Neuronal stem cell (in vitro differentiated cells): ENCODE data around the gene WWOX.

Experiments used
- DNase-seq: peaks from one replicate; pipeline ENCODE4 v3.0.0-alpha.2; 2013; ENCODE audit warnings: low spot score
- H2AFZ ChIP-seq: one replicate; pipeline ENCODE4 v1.6.1; 2013; ENCODE audit warnings: mild to moderate bottlenecking, low read length, inconsistent platforms
- H2AK5ac ChIP-seq: 2 replicates; pipeline ENCODE4 v1.6.1; 2013; ENCODE audit warnings: low read depth, mild to moderate bottlenecking, inconsistent platforms, low read length, moderate library complexity, mixed read lengths
- H2BK120ac ChIP-seq: 2 replicates; pipeline ENCODE4 v1.6.1; 2013; ENCODE audit warnings: low read depth, mild to moderate bottlenecking, inconsistent platforms, low read length, moderate library complexity, mixed read lengths
- H2BK12ac ChIP-seq: one replicate; pipeline ENCODE4 v1.6.1; 2013; ENCODE audit warnings: low read length, inconsistent platforms
- H2BK15ac ChIP-seq: 2 replicates; pipeline ENCODE4 v1.6.1; 2013; ENCODE audit warnings: mild to moderate bottlenecking, low read length, inconsistent platforms, mixed read lengths
- H2BK5ac ChIP-seq: one replicate; pipeline ENCODE4 v1.6.1; 2013; ENCODE audit warnings: inconsistent platforms, mild to moderate bottlenecking, low read length, moderate library complexity
- H3K14ac ChIP-seq: one replicate; pipeline ENCODE4 v1.6.1; 2013; ENCODE audit warnings: low read length, inconsistent platforms
- H3K18ac ChIP-seq: 2 replicates; pipeline ENCODE4 v1.6.1; 2013; ENCODE audit warnings: low read length, inconsistent platforms
- H3K23ac ChIP-seq: 2 replicates; pipeline ENCODE4 v1.6.1; 2013; ENCODE audit warnings: low read depth, mild to moderate bottlenecking, mixed read lengths, low read length, inconsistent platforms; ENCODE audit not compliant: poor library complexity
- H3K27ac ChIP-seq: replicated peaks from 3 replicates; pipeline ENCODE4 v1.5.1; 2013; ENCODE audit warnings: low read length, inconsistent platforms
- H3K27me3 ChIP-seq, 3 experiments: 2 replicates each; pipeline ENCODE4 v1.6.1; 2013; ENCODE audit warnings: low read length in 3 of 3, mild to moderate bottlenecking in 2 of 3, inconsistent platforms in 1 of 3, low read depth in 1 of 3, mixed read lengths in 1 of 3, moderate library complexity in 1 of 3; ENCODE audit not compliant: control insufficient read depth in 3 of 3, insufficient read depth in 3 of 3
- H3K36me3 ChIP-seq, 2 donors: replicated peaks in 1 of 2; 2 replicates each; pipeline ENCODE4 v1.6.1; 2013; ENCODE audit warnings: low read length in 2 of 2; ENCODE audit not compliant: control insufficient read depth in 2 of 2, insufficient read depth in 2 of 2
- H3K4ac ChIP-seq: 2 replicates; pipeline ENCODE4 v1.6.1; 2013; ENCODE audit warnings: inconsistent platforms, mild to moderate bottlenecking, low read length, moderate library complexity
- H3K4me1 ChIP-seq, 2 donors: 1 replicate in 1 of 2; 2 replicates in 1 of 2; pipeline ENCODE4 v1.6.1; 2013; ENCODE audit warnings: low read length in 2 of 2, low read depth in 1 of 2; ENCODE audit not compliant: control insufficient read depth in 2 of 2, insufficient read depth in 1 of 2
- H3K4me2 ChIP-seq: one replicate; pipeline ENCODE4 v1.6.1; 2013; ENCODE audit warnings: mild to moderate bottlenecking, low read length, inconsistent platforms; ENCODE audit not compliant: insufficient read depth, poor library complexity, severe bottlenecking
- H3K4me3 ChIP-seq, 2 donors: 2 replicates each; pipeline ENCODE4 v1.5.1; 2013; ENCODE audit warnings: low read length in 2 of 2, mild to moderate bottlenecking in 2 of 2, inconsistent platforms in 1 of 2, moderate library complexity in 1 of 2
- H3K79me1 ChIP-seq: one replicate; pipeline ENCODE4 v1.6.1; 2013; ENCODE audit warnings: low read depth, mild to moderate bottlenecking, inconsistent platforms, low read length, moderate library complexity
- H3K9ac ChIP-seq: one replicate; pipeline ENCODE4 v1.6.1; 2013; ENCODE audit warnings: mild to moderate bottlenecking, low read depth, low read length, inconsistent platforms; ENCODE audit not compliant: poor library complexity
- H3K9me3 ChIP-seq, 2 donors: replicated peaks in 1 of 2; 2 replicates each; pipeline versions ENCODE3 to v1.6.1; 2013; ENCODE audit warnings: low read length in 2 of 2, mild to moderate bottlenecking in 2 of 2, inconsistent platforms in 1 of 2, low read depth in 1 of 2, mixed read lengths in 1 of 2, moderate library complexity in 1 of 2; ENCODE audit not compliant: control insufficient read depth in 2 of 2, insufficient read depth in 1 of 2
- H4K8ac ChIP-seq: one replicate; pipeline ENCODE4 v1.6.1; 2013; ENCODE audit warnings: low read depth, mild to moderate bottlenecking, inconsistent platforms, low read length, moderate library complexity
- H4K91ac ChIP-seq: one replicate; pipeline ENCODE4 v1.6.1; 2013; ENCODE audit warnings: low read length, low read depth, mild to moderate bottlenecking, inconsistent platforms; ENCODE audit not compliant: poor library complexity
- WGBS, 2 donors: extraction: QIAGEN DNeasy Blood & Tissue Kit; methylation state at CpG; one replicate each; pipeline ENCODE4 v1.1.7; 2013; ENCODE audit warnings: missing lambda C conversion rate in 2 of 2, mixed read lengths in 1 of 2; ENCODE audit not compliant: insufficient read length in 2 of 2, insufficient replicate concordance in 1 of 2; ENCODE audit errors: extremely low coverage in 2 of 2; 5-methylcytosine and 5-hydroxymethylcytosine counted together

WWOX gene

DNA sequence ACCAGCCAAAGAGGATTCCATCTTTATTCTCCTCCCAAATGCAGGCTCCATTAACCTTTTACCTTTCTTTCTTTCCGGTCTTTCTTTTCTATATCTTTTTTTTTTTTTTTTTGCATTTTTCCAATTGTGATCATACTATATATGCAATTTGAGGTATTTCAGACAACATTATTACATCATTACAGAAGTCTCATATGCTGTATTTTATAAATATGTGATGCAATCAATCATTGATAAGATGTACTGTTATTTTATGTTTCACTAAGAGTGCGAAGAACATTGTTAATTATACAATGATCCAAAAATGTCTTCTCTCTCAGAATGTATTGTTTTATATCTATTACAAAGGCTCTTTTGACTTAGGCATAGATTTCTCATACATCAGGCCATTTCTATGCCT is 683.1 kb downstream of the WWOX start:
- Histone ChIP-seq H4K91ac (no peak overlapping the region), H4K8ac (no peak overlapping the region), H2BK5ac (no peak overlapping the region), H2BK12ac (no peak overlapping the region), H2AFZ (no peak overlapping the region), H3K27ac (no peak overlapping the region), H2BK15ac (no peak overlapping the region), H2AK5ac (no peak overlapping the region), H3K79me1 (no peaks in the 10 kb centered on the region), H3K9me3 (no peaks in the 10 kb centered on the region), H3K4ac (no peak overlapping the region), H3K9ac (no peak overlapping the region), H3K18ac (no peak overlapping the region), H3K23ac (no peak overlapping the region), H3K14ac (no peak overlapping the region), H2BK120ac (no peak overlapping the region), H3K36me3 (no peaks in the 10 kb centered on the region), H3K4me2 (no peak overlapping the region), H3K4me1 (peaks cover 0 to 2% of the 10 kb centered on the region in 2 donors), H3K4me3 (no peak overlapping the region), H3K27me3 (no peaks in the 10 kb centered on the region)
- no CpG with 5 or more reads among the region's 2 CpGs for WGBS, 2 donors
- DNase-seq: no peak

DNA sequence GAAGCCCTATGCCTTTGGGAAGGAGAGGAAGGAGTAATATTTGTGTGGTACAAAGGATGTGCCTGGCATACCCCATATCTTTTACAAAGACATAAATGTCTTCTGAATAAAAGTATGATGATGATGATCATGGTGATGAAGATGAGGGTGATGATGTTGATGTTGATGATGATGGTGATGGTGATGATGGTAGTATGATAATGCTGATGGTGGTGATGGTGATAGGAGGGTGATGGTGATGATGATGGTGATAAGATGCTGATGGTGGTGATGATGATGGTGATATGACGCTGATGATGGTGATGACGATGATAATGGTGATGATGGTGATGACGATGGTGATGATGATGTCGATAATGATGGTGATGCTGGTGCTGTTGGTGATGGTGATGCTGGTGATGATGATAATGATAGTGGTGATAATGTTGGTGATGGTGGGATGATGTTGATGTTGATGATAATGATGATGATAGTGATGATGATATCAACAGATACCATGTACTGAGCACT is 684.2 kb downstream of the WWOX start:
- Histone ChIP-seq H3K4ac (no peak overlapping the region), H3K36me3 (no peaks in the 10 kb centered on the region), H3K9me3 (no peaks in the 10 kb centered on the region), H3K27me3 (no peaks in the 10 kb centered on the region), H3K79me1 (no peaks in the 10 kb centered on the region), H4K8ac (no peak overlapping the region), H3K9ac (no peak overlapping the region), H3K14ac (no peak overlapping the region), H3K4me3 (no peak overlapping the region), H2BK120ac (no peak overlapping the region), H3K4me1 (peaks cover 0 to 2% of the 10 kb centered on the region in 2 donors), H3K4me2 (no peak overlapping the region), H3K23ac (no peak overlapping the region), H2AFZ (no peak overlapping the region), H2BK15ac (no peak overlapping the region), H3K27ac (no peak overlapping the region), H3K18ac (no peak overlapping the region), H2AK5ac (no peak overlapping the region), H2BK12ac (no peak overlapping the region), H2BK5ac (no peak overlapping the region), H4K91ac (no peak overlapping the region)
- WGBS, 2 donors: 100% methylated on average over 1 of the region's 4 CpGs; no CpG with 5 or more reads in 1 of the 2 donors
- no peak for DNase-seq

DNA sequence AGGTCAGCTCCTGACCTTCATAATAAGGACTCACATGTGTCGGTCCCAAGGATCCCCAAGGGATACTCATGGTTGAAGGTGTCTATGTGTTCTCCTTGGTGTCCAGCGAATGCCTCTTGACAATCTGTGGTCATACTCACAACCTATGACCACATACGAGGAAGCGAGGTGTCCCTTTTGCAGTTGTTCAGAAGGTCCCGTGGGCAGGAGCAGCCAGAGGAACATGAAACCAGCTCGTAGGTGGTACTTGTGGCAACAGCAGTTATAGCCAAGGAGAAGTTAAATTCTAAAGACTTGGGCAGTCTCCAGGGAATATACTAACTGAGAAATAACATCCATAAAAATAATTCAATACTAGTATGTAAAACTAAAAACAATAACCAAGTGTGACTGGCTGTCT is 685.3 kb downstream of the WWOX start:
- no peak for DNase-seq
- no peak overlapping the region for H3K18ac ChIP-seq
- no peak overlapping the region for H3K4ac ChIP-seq
- H4K91ac ChIP-seq: no peak overlapping the region
- H2BK5ac ChIP-seq: no peak overlapping the region
- no peak overlapping the region for H2BK15ac ChIP-seq
- peaks cover 0 to 2% of the 10 kb centered on the region in 2 donors for H3K4me1 ChIP-seq
- H2AFZ ChIP-seq: no peak overlapping the region
- H3K14ac ChIP-seq: no peak overlapping the region
- no peak overlapping the region for H2BK12ac ChIP-seq
- H3K79me1 ChIP-seq: no peaks in the 10 kb centered on the region
- no peak overlapping the region for H3K27ac ChIP-seq
- no CpG with 5 or more reads among the region's 6 CpGs for WGBS, 2 donors
- H3K9ac ChIP-seq: no peak overlapping the region
- no peak overlapping the region for H2BK120ac ChIP-seq
- no peak overlapping the region for H2AK5ac ChIP-seq
- H3K4me3 ChIP-seq: no peak overlapping the region
- H4K8ac ChIP-seq: no peak overlapping the region
- no peaks in the 10 kb centered on the region for H3K36me3 ChIP-seq
- no peak overlapping the region for H3K23ac ChIP-seq
- H3K9me3 ChIP-seq: no peaks in the 10 kb centered on the region
- no peaks in the 10 kb centered on the region for H3K27me3 ChIP-seq
- no peak overlapping the region for H3K4me2 ChIP-seq

DNA sequence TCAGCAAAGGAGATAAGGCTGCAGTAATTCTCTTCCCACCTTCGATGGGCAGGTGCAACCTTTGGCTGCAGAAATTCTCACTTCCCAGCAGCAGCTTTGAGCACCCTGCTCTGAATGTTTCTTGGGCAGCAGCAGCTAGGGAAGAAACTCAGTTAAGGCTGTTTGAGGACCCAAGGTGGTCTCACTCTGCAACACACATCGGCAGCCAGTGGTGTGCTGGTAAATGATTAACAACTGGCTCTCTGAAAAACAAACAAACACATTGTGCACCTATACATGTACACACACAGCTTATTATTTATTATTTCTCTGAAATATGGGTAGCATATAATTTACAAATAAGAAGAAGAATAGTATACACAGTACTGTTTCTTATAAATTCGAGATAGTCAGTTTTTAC is 685.8 kb downstream of the WWOX start:
- H3K27ac ChIP-seq: no peak overlapping the region
- no peak overlapping the region for H3K9ac ChIP-seq
- no peak overlapping the region for H2AFZ ChIP-seq
- H3K14ac ChIP-seq: no peak overlapping the region
- H3K36me3 ChIP-seq: no peaks in the 10 kb centered on the region
- no peaks in the 10 kb centered on the region for H3K27me3 ChIP-seq
- no peak overlapping the region for H4K91ac ChIP-seq
- no peak overlapping the region for H3K23ac ChIP-seq
- H2BK15ac ChIP-seq: no peak overlapping the region
- H3K4ac ChIP-seq: no peak overlapping the region
- WGBS, 2 donors: no CpG with 5 or more reads among the region's 3 CpGs
- DNase-seq: no peak
- H2BK120ac ChIP-seq: no peak overlapping the region
- no peak overlapping the region for H2BK5ac ChIP-seq
- H3K18ac ChIP-seq: no peak overlapping the region
- H3K79me1 ChIP-seq: no peaks in the 10 kb centered on the region
- H2AK5ac ChIP-seq: no peak overlapping the region
- no peaks in the 10 kb centered on the region for H3K9me3 ChIP-seq
- H3K4me1 ChIP-seq: peaks cover 0 to 2% of the 10 kb centered on the region in 2 donors
- H2BK12ac ChIP-seq: no peak overlapping the region
- H4K8ac ChIP-seq: no peak overlapping the region
- H3K4me2 ChIP-seq: no peak overlapping the region
- H3K4me3 ChIP-seq: no peak overlapping the region
